ENCODE measurements around the gene FOXP1.

FOXP1 gene

DNA sequence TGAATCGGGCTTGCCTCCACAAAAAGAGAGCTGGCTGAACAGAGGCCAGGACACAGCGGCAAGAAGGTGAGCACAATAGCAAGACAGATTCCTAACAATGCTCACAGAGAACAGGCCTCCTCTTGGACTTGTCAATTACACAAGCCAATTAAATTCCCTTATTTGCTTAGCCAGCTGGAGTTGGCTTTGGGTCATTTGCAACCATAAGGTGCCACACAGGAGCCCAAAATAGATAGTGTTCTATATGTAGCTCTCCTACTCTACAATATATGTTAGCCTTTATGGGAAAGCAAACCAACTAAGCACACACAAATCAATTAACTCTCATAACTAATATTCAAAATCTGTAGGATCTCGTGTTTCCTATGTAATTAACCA is 335.6 kb downstream of the FOXP1 start:
- DNase-seq, result no peak

GRCh38 chr3:71247221-71247957 is 336.1 kb downstream of the FOXP1 start:
- DNase-seq, result no peak

GRCh38 chr3:71245971-71246880 is 337.3 kb downstream of the FOXP1 start:
- DNase-seq, result no peak

- DNase-seq, result no peak
Measured at GRCh38 chr3:71244826-71245488, 338.6 kb downstream of the FOXP1 start.

DNA sequence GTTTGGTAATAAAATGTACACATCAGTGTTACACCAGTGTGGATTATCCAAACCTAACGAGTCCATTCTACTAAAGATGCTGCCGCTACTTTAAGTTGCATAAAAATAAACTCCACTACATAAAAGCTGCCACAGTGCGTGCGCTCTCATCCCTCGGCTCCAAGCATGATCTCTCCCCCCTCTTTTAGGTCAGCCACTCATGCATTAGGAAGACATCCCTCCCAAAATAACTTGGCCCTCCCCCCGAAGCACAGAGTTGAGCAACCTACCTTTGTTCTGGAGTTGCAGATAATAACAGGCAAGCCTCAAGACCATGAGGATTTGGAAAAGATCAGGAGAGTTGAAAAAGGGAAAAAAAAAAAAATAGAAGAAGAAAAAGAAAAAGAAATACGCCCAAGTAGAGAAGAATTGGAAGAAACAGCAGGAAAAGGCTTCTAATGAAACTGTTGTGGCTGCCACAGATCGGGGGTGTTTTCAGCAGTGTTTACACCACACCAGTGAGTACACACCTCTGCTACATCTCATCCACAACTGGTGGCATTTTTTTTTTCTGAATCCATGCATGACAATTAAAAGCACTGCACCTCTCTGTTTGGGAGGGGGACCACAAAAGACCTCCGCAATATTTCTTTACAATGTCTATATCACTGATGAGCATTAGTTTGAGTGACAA is 339.2 kb downstream of the FOXP1 start:
- DNase-seq, result no peak

GRCh38 chr3:71243229-71243628 is 340.3 kb downstream of the FOXP1 start:
- no peak for DNase-seq

- DNase-seq, result no peak
Measured at GRCh38 chr3:71241981-71242560, 341.5 kb downstream of the FOXP1 start.

DNA sequence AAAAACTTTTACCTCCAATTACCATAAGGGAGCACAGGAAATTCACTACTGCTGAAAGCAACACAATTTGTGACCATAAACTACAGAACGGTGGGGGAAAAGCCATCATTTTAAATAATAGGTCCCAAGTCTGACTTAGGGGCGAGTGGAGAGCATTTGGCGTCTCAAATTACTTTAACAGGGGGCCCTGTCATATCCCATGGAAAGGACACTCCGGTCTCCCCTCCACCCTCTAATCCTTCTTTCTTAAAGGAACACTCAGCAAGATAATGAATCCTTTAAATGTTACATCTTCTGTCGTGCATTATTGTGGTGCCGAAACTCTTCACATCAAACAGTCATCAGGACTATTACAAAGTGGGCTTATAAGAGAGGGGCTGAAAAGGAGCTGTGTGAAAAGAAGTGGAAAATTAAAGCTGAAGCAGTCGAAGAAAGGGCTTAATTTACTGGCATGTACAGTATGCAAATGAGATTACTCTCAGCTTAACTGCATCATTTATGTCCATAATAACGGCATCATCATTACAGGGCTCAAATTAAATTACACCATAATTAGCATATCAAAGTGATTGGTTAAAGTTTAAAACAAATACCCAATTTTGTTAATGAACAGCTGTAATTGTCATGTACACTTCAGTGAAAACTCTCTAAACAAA is 342.2 kb downstream of the FOXP1 start:
- no peak for DNase-seq

DNA sequence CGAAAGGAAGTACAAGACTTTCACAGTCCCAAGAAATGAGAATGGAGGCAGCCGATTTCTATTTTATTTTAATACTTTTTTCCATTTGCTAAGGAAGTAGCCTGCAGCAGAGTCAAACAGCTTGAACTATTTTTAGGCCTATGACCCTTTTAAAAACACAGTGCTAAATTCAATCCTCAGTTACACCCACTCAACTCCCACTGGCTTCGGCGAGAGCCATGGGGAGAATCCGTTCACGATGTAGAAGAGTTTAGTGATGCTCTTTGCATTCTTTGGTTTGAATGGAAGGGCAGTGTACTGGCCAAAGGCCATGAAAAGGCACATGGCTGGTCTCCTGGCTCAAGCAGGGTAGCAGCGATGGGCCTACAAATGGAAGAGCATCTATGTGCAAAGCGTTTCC is 343.5 kb downstream of the FOXP1 start:
- no peak for DNase-seq

GRCh38 chr3:71238355-71238757 is 345.2 kb downstream of the FOXP1 start:
- DNase-seq, result no peak

DNA sequence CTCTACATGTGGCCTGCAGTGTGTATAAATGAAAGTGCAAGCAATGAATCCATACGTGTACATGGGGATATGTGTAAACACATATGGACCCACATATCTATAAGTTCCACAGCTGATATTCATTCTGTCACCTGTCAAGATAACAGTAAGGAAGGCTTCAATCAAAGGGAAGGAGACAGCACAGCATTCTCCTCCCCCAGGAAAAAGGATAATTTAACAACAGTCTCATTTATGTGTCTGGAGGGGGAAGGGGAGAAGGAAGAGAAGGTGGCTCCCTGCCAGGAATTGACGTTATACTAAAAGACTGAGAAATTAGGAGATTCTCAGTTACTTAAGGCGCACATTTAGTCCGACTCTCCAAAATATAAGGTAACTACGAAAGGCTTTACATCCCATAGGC is 345.9 kb downstream of the FOXP1 start:
- no peak for DNase-seq

DNA sequence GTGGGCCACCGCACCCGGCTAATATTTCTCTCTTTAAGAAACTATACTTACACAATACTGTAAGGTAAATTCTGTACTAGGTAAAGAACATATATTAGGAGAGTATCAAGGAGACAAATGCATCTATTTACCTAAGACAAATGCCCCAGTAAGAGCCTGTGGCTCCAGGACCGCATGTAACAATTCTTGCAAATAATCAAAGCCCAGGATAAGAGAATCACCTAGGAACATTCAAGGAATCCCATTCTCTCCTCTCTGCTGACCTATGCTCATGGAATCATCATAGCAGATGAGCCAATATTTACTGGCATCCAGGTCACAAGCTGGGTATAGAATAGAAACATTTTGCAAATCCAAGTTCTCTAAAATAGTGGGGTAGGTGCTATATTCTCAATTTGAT is 347.7 kb downstream of the FOXP1 start:
- DNase-seq, result no peak

DNA sequence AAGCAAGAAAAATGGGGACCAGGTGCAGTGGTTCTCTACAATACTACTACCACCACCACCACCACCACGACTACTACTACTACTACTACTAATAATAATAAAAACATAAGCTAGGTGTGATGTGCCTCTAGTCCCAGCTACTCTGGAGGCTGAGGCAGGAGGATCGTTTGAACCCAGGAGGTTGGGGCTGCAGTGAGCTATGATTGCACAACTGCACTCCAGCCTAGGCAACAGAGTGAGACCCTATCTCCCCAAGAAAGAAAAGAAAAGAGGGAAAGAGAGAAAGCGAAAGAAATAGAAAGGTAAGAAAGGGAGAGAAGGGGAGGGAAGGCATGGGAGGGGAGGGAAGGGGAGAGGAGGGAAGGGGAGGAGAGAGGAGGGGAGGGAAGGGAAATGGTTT is 350.6 kb downstream of the FOXP1 start:
- no peak for DNase-seq

- DNase-seq, result no peak
Measured at GRCh38 chr3:71232175-71232679, 351.3 kb downstream of the FOXP1 start.

DNA sequence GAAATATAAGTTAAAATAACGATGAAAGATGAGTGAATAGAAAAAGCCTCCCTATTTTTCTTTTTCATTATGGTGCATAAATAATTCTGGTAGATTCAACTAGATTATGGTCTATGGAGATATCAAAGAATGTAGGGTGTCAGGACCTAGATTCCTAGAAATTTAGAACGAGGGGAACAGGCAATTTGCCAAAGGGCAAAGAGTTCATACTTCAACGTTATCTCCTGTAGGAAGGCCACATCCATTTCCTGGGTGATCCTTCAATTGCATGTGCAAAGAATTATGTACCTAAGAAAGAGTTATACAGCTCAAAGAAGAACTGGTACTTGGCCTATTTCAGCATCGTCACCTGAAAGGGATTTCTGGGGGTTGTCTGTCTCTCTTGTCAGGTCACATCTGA is 351.8 kb downstream of the FOXP1 start:
- no peak for DNase-seq

- no peak for DNase-seq
Measured at GRCh38 chr3:71229905-71230657, 353.4 kb downstream of the FOXP1 start.

DNA sequence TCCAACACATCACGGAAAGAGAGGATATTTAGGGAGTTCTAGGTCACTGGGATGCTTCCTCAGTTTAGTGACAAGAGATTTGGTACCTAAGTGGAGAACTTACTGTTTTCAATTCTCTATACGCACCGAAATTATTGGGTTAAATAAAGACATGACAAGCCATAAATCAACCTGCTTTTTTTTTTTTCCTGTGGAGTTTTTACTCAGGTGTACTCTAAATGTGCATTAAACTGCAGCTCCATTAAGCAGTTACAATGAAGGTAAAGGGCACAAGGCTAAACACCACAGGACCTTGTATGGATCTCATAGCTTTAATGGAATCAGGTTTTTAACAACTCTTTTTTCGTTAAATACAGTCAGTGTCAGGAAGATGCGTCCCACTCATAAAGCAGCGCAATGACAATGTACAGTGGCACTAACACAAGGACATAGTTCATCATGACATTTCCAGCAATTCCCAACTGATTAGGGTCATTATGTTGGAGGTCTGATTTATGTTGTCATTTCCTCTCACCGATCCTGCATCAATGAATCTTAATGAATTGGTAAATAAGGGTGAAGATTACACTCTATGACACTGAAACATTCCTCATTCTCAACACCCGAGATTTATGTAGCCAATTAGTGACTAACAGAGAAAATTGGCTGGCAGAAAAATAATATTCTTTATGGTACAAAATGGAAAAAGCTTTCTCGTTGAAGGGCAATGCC is 355.2 kb downstream of the FOXP1 start:
- DNase-seq, result no peak

DNA sequence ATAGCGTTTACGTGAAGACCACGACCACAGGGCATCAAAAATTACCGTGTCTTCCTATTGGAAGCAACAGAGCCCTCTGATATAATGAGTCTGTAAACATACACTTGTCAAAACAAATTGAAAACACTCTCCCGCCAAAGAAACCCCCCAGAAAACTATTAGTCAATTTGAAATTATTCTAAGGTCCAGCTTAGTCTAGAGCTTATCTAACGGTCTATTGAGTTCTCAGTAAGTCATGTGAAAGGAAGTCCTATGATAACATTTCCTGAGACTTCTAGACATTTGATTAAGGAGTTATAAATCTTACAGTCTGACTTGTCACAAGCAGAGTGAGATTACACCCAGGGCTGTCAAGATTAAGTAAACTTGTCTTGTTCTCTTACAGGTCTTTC is 356.3 kb downstream of the FOXP1 start:
- no peak for DNase-seq

DNA sequence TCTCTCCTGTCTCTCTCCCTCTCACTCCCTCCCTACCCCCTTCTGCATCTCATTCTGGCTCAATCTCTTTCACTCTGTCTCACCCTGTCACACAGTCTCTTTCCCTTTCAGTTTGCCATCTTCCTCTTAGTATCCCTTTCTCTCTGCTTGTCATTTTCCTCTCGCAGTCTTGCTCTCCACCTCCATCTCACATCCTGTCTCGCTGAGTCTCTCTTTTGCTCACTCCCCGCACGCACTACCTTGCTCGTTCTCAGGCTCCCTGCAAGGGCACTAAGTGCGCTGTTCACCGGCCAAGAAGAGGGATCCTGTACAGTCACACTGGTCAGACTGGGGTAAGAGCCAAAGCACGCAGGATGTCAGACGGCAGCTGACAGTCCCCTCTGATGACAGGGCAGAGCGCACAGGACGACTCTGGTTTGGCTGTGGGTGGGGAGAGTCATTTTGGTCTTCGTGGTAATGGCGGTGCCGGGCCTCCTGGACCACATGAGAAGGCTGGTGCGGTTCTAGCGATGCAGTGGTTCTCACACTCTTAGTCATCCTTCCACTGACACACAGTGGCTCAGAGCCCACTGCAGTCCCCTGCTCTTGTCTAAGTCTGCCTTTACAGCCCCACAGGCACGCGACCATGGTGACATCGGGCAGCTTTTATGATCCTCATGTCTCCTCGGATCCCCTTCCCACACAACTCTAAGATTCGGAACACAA is 356.8 kb downstream of the FOXP1 start:
- no peak for DNase-seq

Measured in NCI-H2171 (cell line).